Prostate gland (tissue), 2 donors: ENCODE results near the gene ADARB1. TPM values are rescaled to one million over a fixed set of nuclear protein-coding genes. Genes with fewer than 3 reads are reported as not detected.

Experiments
- DNase-seq: peaks from one replicate; pipeline ENCODE4 v3.0.0-alpha.2; 2019; ENCODE audit warnings: low spot score
- H3K27ac ChIP-seq, 2 donors: fragments of 200-600 bp; sonication (generic); 2 replicates each; pipeline ENCODE4 v1.5.1; 2017 to 2019
- H3K27me3 ChIP-seq: fragments of 200-600 bp; sonication (generic); replicated peaks from 2 replicates; pipeline ENCODE4 v1.5.1; 2019; ENCODE audit not compliant: insufficient read depth
- H3K36me3 ChIP-seq, 2 donors: fragments of 200-600 bp; sonication (generic); 1 replicate in 1 of 2; 2 replicates in 1 of 2; pipeline versions ENCODE4 v1.5.1 to v1.8.1; 2017 to 2019
- H3K4me1 ChIP-seq: fragments of 200-600 bp; sonication (generic); replicated peaks from 2 replicates; pipeline ENCODE4 v1.5.1; 2019
- H3K4me3 ChIP-seq, 2 donors: fragments of 200-600 bp; sonication (generic); 2 replicates each; pipeline ENCODE4 v1.5.1; 2017 to 2019
- H3K9me3 ChIP-seq: fragments of 200-600 bp; sonication (generic); 2 replicates; pipeline ENCODE4 v1.5.1; 2017
- POLR2A ChIP-seq: fragments of 450-650 bp; IDR thresholded peaks from one replicate; pipeline ENCODE4 v1.6.1; 2016; ENCODE audit warnings: antibody characterized with exemption, mild to moderate bottlenecking
- POLR2AphosphoS5 ChIP-seq: sonication (generic); formaldehyde crosslinking; IDR thresholded peaks from one replicate; pipeline ENCODE4 v1.6.1; 2017; ENCODE audit warnings: antibody characterized with exemption
- WGBS: methylation state at CpG from one replicate; pipeline ENCODE4 v1.1.5; 2018; 5-methylcytosine and 5-hydroxymethylcytosine counted together
- intact Hi-C: fragments of 100-400 bp; cut with DNase I; formaldehyde crosslinking; loops from one replicate; pipeline ENCODE4 v1.14.2; 2022
- total RNA-seq, 2 donors: library from RNA; depleted of rRNA; stranded (reverse); fragments of >200 nt; gene quantifications; one replicate each; pipeline ENCODE4 v1.1.0, GENCODE V29; 2016
- TF ChIP-seq, protein P1 (sequence below), 4 experiments: fragments of 200-600 bp in 2 of 4; fragments of 450-650 bp in 2 of 4; sonication (generic) in 2 of 4; IDR thresholded peaks; 1 replicate in 3 of 4; 2 replicates in 1 of 4; pipeline ENCODE4 v1.5.1; 2016 to 2019; ENCODE audit warnings: antibody characterized with exemption in 4 of 4, mild to moderate bottlenecking in 2 of 4, moderate library complexity in 2 of 4

Gene ADARB1
- total RNA-seq, 2 donors from 2014 or later: 21.0 to 30.9 TPM

DNA sequence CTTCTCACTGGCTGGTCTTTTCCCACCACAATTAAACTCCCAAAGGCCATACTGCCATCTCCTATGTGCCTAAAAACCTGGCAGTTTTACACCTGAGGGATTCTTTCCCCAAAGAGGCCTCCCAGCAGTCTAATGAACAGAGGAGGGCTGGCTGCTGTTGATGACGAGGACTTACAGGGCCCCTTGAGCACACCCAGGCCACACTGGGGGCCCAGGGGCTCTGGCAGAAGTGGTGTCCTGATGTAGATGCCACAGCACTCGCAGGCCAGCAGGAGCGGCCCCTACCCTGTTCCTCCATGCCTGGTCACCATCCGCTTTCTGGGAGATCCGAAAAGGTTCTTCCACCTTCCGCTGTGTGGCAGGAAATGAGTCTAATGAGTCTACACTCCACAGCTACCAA is 189.2 kb downstream of the ADARB1 start:
- WGBS: 98% methylated on average over 6 of the region's 6 CpGs
- TF ChIP-seq, protein P1, sequence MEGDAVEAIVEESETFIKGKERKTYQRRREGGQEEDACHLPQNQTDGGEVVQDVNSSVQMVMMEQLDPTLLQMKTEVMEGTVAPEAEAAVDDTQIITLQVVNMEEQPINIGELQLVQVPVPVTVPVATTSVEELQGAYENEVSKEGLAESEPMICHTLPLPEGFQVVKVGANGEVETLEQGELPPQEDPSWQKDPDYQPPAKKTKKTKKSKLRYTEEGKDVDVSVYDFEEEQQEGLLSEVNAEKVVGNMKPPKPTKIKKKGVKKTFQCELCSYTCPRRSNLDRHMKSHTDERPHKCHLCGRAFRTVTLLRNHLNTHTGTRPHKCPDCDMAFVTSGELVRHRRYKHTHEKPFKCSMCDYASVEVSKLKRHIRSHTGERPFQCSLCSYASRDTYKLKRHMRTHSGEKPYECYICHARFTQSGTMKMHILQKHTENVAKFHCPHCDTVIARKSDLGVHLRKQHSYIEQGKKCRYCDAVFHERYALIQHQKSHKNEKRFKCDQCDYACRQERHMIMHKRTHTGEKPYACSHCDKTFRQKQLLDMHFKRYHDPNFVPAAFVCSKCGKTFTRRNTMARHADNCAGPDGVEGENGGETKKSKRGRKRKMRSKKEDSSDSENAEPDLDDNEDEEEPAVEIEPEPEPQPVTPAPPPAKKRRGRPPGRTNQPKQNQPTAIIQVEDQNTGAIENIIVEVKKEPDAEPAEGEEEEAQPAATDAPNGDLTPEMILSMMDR (IDR thresholded peaks at IDR 0.05): no peak
- no peak for TF ChIP-seq POLR2AphosphoS5
- TF ChIP-seq POLR2A: no peak
- Histone ChIP-seq H3K36me3 (peaks cover 7 to 10% of the 10 kb centered on the region in 2 donors), H3K27ac (no peak overlapping the region), H3K27me3 (no peaks in the 10 kb centered on the region), H3K4me3 (no peak overlapping the region), H3K9me3 (no peaks in the 10 kb centered on the region), H3K4me1 (no peaks in the 10 kb centered on the region)
- DNase-seq: no peak
- intact Hi-C loops: no loop called here

DNA sequence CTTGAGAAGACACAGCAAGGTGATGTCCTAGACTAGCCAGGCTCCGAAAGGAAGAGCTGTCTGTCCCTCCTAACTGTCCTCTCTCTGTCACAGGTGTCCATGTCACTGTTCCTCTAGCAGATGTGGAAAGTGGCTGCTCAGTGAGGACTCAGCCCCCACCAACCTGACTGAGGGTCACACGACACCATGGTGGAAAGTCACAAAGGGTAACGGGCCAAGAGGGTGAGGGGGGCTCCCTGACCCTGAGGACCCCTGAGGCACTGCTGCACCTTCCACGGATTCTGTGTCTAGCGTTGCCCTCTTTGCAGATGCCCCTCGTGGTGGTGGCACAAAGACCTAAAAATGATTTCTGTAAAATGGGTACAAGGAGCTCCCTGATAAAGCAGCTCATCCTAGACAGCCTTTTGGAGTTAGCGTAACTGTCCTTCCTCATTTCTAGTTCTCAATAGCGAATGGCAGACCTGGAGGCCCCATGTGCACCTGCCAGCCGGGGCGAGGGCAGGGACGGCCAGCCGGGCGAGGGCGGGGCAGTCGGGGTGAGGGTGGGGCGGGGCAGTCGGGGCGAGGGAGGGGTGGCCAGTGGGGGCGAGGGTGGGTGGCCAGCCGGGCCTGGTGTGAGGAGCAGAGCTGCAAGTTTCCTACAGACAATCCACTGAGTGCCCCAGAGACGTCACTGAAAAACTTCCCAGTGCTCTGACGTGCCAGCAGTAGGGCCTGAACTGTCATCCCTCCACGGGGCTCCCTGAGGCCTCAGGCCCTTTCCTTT is 189.9 kb downstream of the ADARB1 start:
- intact Hi-C loops: no loop called here
- H3K27ac ChIP-seq: no peak overlapping the region
- TF ChIP-seq, protein P1 (IDR thresholded peaks at IDR 0.05): no peak
- TF ChIP-seq POLR2AphosphoS5: no peak
- no peak for TF ChIP-seq POLR2A
- no peaks in the 10 kb centered on the region for H3K27me3 ChIP-seq
- peaks cover 7 to 10% of the 10 kb centered on the region in 2 donors for H3K36me3 ChIP-seq
- no peak overlapping the region for H3K4me3 ChIP-seq
- no peaks in the 10 kb centered on the region for H3K4me1 ChIP-seq
- no peaks in the 10 kb centered on the region for H3K9me3 ChIP-seq
- no peak for DNase-seq
- 91% methylated on average over 23 of the region's 23 CpGs for WGBS

- Histone ChIP-seq H3K27me3 (no peaks in the 10 kb centered on the region), H3K9me3 (no peaks in the 10 kb centered on the region), H3K27ac (no peak overlapping the region), H3K36me3 (peaks cover 7 to 10% of the 10 kb centered on the region in 2 donors), H3K4me1 (no peaks in the 10 kb centered on the region), H3K4me3 (no peak overlapping the region)
- intact Hi-C loops: no loop called here
- 90% methylated on average over 23 of the region's 34 CpGs for WGBS
- DNase-seq: no peak
- TF ChIP-seq, protein P1 (IDR thresholded peaks at IDR 0.05): no peak
- TF ChIP-seq POLR2AphosphoS5 (no peak), POLR2A (no peak)
Observed at GRCh38 chr21:45264912-45265515, 190.6 kb downstream of the ADARB1 start.

DNA sequence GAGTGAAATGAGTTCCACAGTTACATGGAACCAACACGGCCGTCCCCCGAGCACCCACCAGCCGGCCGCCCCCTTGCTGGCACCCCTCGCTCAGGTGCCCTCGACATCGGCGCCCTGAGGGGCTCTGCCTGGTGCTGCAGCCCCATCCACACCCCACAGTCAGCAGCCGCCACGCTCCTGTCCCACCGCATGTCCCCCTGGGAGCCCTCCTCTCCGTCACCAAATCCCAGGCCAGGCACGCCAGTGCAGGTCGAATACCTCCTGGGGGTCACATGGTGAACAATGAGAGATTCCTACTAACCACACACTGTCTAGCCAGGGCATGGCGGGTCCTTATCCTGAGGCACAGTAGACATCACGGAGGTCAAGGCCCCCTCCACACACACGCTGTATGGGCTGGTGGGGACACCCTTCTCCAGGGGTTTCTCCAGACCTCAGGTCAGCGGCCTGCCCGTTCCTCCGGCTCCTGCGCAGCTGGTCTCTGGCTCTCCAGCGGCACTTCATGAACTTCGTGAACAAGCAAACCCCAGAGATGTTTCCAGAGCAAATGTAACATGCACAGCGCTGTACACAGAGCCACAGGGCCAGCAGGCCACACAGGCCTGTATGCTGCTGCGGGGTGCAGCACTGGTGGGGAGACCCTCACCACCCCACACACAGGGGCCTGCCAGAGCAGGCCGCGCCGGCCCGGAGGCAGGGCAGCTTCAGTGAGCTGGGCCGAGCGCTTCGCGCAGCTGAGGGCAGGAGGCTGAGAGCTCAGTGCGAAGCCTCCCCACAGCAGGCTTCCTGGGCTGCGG is 191.5 kb downstream of the ADARB1 start:
- peaks cover 7 to 10% of the 10 kb centered on the region in 2 donors for H3K36me3 ChIP-seq
- TF ChIP-seq, protein P1 (IDR thresholded peaks at IDR 0.05): no peak
- no peak for TF ChIP-seq POLR2AphosphoS5
- no peak for TF ChIP-seq POLR2A
- WGBS: 90% methylated on average over 33 of the region's 36 CpGs
- no peak overlapping the region for H3K27ac ChIP-seq
- DNase-seq: no peak
- no peaks in the 10 kb centered on the region for H3K9me3 ChIP-seq
- intact Hi-C loops: no loop called here
- H3K27me3 ChIP-seq: no peaks in the 10 kb centered on the region
- H3K4me1 ChIP-seq: no peaks in the 10 kb centered on the region
- H3K4me3 ChIP-seq: no peak overlapping the region
